ENCODE data around the gene PNPLA7.
"Not testable (repeated sequence)": the region's sequence is repeated elsewhere in the genome, so short reads cannot be mapped to it uniquely, and the experiment has no call there.

PNPLA7 gene

GRCh38 chr9:137543237-137543963, 6.8 kb downstream of the PNPLA7 start:
- in situ Hi-C loops (cut with HindIII; ENCODE audit: low sequenced_read_pairs): no loop called here

- in situ Hi-C loops (cut with HindIII; ENCODE audit: low sequenced_read_pairs): no loop called here
Observed at GRCh38 chr9:137542486-137542885, 7.7 kb downstream of the PNPLA7 start.

DNA sequence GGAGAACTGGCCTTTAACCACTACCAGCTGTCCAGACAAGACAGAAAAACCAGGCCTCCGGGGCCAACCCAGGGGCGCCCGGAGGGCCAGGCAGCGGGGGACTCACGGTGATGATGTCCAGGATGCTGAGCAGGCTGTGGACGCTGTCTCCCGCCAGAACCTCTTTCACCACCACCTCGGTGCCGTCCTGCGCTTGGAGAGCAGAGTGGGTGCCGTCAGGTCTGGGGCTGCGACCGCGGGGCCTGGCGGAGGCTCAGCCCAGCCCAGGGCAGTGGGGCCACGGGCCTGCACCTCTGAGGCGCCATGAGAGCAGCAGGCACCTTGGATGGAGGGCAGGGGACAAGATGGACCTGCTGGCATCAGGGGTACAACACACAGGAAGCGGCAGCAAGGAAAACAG, 9.7 kb downstream of the PNPLA7 start:
- in situ Hi-C loops (cut with HindIII; ENCODE audit: low sequenced_read_pairs): no loop called here

GRCh38 chr9:137538058-137538457, 12.1 kb downstream of the PNPLA7 start:
- in situ Hi-C loops (cut with HindIII; ENCODE audit: low sequenced_read_pairs): no loop called here

- in situ Hi-C loops (cut with HindIII; ENCODE audit: low sequenced_read_pairs): not testable (repeated sequence)
Observed at GRCh38 chr9:137536594-137537131, 13.5 kb downstream of the PNPLA7 start.

- in situ Hi-C loops (cut with HindIII; ENCODE audit: low sequenced_read_pairs): no loop called here
Observed at GRCh38 chr9:137535120-137535428, 15.1 kb downstream of the PNPLA7 start.

- in situ Hi-C loops (cut with HindIII; ENCODE audit: low sequenced_read_pairs): no loop called here
Observed at GRCh38 chr9:137534256-137535119, 15.7 kb downstream of the PNPLA7 start.

DNA sequence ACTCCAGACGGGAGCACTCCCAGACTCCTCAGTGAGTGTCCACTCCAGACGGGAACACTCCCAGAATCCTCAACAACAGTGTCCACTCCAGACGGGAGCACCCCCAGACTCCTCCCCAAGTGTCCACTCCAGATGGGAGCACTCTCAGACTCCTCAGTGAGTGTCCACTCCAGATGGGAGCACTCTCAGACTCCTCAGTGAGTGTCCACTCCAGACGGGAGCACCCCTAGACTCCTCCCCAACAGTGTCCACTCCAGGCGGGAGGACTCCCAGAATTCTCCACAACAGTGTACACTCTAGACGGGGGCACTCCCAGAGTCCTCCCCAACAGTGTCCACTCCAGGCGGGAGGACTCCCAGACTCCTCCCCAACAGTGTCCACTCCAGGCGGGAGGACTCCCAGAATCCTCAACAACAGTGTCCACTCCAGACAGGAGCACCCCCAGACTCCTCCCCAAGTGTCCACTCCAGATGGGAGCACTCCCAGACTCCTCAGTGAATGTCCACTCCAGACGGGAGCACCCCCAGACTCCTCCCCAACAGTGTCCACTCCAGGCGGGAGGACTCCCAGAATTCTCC, 17.2 kb downstream of the PNPLA7 start:
- in situ Hi-C loops (cut with HindIII; ENCODE audit: low sequenced_read_pairs): not testable (repeated sequence)

DNA sequence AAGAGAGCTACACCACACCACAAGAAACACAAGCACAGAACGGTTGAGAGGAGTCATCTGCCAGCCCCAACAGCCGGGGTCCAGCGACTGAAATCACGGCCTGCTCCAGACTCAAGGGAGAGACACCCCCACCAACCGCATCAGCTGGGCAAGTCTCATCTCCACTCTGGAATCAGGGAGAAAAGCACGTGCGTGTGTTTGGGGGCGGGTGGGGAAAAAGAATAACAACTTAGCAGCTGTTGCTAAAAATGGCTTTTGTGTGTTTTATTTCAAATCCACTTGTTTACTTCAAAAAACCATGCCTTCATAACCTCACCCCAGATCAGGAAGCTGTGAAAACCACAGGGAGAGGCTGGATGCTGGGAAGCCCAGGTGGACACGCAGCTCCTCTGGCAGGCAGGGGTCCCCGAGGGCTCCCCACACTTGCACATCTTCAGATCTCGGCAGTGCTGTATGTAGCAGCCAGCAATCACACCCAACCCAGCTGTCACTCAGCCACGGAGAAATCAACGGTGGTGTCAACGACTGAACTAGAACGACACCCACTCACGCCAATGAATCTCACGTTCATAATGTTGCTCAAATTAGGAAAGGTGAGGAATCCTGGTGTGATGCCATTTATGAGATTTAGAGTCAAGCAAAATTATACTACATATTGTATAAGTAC, 19.0 kb downstream of the PNPLA7 start:
- in situ Hi-C loops (cut with HindIII; ENCODE audit: low sequenced_read_pairs): no loop called here

DNA sequence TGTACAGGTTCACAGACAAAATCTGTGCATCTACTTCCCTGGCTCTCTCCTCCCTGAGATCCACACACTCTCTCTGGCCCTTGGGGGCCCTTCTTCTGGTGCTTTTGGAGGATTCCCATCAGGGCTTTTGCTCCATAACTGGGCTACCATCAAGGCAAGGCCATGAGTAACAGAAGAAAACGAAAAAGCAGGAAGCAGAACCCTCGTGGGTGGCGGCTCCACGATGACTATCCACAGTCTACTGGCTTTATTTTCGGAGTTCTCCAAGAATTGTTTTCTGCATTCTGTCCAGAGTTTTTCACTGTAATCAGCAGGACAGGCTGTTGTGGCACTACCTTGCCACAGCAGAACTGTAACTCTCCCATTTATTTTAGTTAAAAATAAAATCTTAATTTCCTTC, 19.9 kb downstream of the PNPLA7 start:
- in situ Hi-C loops (cut with HindIII; ENCODE audit: low sequenced_read_pairs): no loop called here

DNA sequence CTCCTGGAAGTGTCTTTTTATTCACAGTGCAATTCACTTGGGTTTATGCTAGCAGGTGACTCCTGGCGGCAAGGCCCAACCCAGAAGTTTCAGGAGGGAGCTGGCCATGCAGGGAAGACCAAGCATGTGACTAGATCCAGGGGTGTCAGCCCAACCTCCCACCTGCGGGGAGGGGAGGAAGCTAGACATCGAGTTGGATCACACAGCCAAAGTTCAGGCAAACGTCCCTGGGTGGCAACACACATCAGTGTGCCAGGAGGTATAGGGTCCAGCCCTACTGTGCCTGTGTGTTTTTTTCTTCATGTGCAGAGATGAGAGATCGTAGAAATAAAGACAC, 25.3 kb downstream of the PNPLA7 start:
- in situ Hi-C loops (cut with HindIII; ENCODE audit: low sequenced_read_pairs): no loop called here

GRCh38 chr9:137524161-137524980, 25.8 kb downstream of the PNPLA7 start:
- in situ Hi-C loops (cut with HindIII; ENCODE audit: low sequenced_read_pairs): no loop called here

DNA sequence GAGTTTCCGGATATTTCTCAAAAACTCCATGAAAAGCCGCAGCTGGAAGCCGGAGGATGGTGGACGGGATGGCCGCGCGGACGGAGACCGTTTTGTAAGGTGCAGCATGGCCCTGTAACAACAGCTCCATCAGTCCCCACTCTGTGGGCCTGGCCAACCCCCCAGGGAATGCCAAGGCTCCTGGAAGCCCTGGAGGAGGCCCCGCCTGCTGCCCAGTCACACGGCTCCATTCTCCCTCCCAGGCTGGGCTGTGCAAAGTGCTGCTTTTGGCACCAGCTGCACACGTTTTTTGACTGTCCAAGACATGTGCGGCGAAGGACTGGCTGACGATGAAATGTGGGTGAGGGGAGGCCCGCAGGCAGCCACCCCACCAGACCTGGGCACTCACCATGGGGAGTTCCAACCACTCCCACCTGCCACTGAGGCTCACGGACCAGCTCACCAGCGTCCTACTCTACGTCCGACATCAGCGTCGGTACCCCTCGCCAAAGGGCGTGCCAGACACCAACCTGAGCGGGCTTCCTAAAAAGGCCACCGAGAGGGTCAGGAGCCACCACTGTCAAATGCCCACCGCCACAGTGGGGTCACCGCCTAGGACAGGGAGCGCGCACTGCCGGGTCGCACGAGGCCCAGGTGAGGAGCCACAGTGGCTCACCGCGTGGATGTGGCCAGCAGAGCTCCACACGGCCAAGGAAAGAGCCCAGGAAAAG, 27.3 kb downstream of the PNPLA7 start:
- in situ Hi-C loops (cut with HindIII; ENCODE audit: low sequenced_read_pairs): no loop called here

- in situ Hi-C loops (cut with HindIII; ENCODE audit: low sequenced_read_pairs): no loop called here
Observed at GRCh38 chr9:137521405-137521985, 28.7 kb downstream of the PNPLA7 start.

DNA sequence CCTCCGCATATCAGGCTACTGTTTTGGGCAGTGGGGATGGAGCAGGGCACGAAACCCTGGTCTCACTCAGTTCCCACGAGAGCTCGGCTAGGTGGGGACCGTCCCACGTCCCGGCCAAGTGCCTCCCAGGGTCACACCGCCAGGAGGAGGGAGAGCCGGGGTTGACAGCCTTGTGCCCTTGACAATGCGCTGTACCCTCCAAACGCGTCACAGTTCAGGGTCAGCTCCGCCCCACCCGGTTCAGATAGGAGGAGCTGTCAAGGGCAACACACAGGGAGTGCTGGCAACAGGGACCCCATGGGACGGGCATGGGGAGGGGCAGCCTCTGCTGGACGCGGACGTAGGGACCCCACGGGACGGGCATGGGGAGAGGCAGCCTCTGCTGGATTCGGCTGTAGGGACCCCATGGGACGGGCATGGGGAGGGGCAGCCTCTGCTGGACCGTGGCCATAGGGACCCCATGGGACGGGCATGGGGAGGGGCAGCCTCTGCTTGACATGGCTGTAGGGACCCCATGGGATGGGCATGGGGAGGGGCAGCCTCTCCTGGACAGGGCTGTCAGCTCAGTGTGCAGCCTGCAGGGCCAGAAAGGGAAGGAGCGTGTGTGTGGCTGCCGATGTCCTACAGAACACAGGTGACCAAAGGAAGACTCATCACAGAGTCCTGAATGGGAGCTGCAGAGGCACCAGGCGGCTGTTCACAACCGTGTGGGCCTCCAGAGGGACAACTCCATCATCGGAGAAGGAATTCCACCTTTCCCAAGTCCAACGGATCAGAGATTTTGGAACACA, 29.4 kb downstream of the PNPLA7 start:
- in situ Hi-C loops (cut with HindIII; ENCODE audit: low sequenced_read_pairs): no loop called here

DNA sequence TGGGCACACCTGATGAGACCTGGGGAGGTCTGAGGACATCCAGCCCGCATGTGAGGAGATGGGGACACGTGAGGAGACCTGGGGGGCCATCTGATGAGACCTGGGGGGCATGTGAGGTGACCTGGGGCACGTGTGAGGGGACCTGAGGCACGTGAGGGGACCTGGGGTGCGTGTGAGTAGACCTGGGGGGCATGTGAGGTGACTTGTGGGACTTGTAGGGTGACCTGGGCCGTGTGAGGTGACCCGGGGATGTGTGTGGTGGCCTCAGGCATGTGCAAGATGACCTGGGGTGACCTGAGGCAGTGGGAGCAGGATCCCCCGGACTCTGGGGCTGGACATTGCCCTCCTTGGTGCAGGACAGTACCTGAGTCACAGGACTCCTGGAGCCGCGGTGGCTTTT, 30.6 kb downstream of the PNPLA7 start:
- in situ Hi-C loops (cut with HindIII; ENCODE audit: low sequenced_read_pairs): no loop called here

DNA sequence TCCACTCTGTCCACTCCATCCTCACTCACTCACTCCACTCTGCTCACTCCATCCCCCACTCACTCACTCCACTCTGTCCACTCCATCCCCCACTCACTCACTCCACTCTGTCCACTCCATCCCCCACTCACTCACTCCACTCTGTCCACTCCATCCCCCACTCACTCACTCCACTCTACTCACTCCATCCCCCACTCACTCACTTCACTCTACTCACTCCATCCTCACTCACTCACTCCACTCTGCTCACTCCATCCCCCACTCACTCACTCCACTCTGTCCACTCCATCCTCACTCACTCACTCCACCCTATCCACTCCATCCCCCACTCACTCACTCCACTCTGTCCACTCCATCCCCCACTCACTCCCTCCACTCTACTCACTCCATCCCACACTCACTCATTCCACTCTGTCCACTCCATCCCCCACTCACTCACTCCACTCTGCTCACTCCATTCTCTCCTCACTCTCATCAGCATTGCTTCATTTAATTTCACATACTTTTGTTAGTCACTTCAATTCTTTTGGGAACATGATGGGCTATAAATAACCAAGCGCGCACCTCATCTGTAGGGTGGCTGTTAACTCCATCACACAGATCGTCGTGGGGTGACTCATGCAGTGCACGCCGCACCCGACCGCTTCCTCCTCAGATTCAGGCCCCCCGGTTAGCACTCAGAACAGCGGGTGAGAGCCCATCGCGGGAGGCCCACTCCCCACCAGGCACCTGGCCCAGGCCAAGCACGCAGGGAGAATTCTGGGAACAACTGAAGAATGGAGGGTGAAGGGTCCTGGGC, 31.3 kb downstream of the PNPLA7 start:
- in situ Hi-C loops (cut with HindIII; ENCODE audit: low sequenced_read_pairs): not testable (repeated sequence)
